ENCODE data around the gene PCDHGA3.
A peak's percentile ranks its signal among the peaks of the same experiment; 100 is the strongest.

PCDHGA3 gene

DNA sequence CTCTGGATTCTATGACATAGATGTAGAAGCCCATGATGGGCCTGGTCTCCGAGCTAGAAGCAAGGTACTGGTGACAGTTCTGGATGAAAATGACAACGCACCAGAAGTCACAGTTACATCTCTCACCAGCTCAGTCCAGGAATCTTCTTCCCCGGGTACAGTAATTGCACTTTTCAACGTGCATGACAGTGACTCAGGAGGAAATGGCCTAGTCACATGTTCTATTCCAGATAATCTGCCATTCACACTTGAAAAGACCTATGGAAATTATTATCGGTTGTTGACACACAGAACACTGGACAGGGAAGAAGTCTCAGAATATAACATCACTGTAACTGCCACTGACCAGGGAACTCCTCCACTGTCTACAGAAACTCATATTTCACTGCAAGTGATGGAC is 12.5 kb downstream of the PCDHGA3 start:
- Histone ChIP-seq H3K4me1 (ENCODE audit: control insufficient read depth, insufficient read depth, low read length) (no peaks in the 10 kb centered on the region), H3K36me3 (ENCODE audit: control insufficient read depth in 2 of 2, insufficient read depth in 1 of 2, low read length in 2 of 2) (no peaks in the 10 kb centered on the region), H3K27ac (ENCODE audit: extremely low read depth, low read depth, low read length) (no peak overlapping the region), H3K4me3 (ENCODE audit: low read depth, low read length) (no peak overlapping the region), H3K9me3 (ENCODE audit: control insufficient read depth, insufficient read depth, low read depth, low read length) (peaks cover 3% of the 10 kb centered on the region; the same call in 1 of the 2 replicates)
- ChIA-PET POLR2A (no interaction called here), CTCF (interaction anchor here (0.5 to 2.6 kb wide), 9 partner anchors 13 to 208 kb away, joined by 3 to 17 read pairs (median 5); partner anchors contain the start of gene PCDHGA2)
- TF ChIP-seq ZBTB44 (tag by site-specific recombination; IDR thresholded peaks at IDR 0.05), result no peak
- TF ChIP-seq ZBTB49 (tag by site-specific recombination; IDR thresholded peaks at IDR 0.05; ENCODE audit: low read depth), result no peak
- no peak for TF ChIP-seq GLIS1 (tag by site-specific recombination; IDR thresholded peaks at IDR 0.05)
- no peak for TF ChIP-seq ZNF19 (tag by site-specific recombination; IDR thresholded peaks at IDR 0.05; ENCODE audit: low read depth)

DNA sequence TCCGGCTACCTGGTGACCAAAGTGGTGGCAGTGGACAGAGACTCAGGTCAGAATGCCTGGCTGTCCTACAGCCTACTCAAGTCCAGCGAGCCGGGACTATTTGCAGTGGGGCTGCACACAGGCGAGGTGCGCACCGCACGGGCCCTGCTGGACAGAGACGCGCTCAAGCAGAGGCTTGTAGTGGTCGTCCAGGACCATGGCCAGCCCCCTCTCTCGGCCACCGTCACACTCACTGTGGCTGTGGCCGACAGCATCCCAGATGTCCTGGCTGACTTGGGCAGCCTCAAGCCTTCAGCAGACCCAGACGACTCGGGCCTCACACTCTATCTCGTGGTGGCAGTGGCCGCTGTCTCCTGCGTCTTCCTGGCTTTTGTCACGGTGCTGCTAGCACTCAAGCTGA is 13.3 kb downstream of the PCDHGA3 start:
- TF ChIP-seq, protein P1, sequence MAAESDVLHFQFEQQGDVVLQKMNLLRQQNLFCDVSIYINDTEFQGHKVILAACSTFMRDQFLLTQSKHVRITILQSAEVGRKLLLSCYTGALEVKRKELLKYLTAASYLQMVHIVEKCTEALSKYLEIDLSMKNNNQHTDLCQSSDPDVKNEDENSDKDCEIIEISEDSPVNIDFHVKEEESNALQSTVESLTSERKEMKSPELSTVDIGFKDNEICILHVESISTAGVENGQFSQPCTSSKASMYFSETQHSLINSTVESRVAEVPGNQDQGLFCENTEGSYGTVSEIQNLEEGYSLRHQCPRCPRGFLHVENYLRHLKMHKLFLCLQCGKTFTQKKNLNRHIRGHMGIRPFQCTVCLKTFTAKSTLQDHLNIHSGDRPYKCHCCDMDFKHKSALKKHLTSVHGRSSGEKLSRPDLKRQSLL (tag by site-specific recombination; IDR thresholded peaks at IDR 0.05), result no peak
- TF ChIP-seq, protein P2, sequence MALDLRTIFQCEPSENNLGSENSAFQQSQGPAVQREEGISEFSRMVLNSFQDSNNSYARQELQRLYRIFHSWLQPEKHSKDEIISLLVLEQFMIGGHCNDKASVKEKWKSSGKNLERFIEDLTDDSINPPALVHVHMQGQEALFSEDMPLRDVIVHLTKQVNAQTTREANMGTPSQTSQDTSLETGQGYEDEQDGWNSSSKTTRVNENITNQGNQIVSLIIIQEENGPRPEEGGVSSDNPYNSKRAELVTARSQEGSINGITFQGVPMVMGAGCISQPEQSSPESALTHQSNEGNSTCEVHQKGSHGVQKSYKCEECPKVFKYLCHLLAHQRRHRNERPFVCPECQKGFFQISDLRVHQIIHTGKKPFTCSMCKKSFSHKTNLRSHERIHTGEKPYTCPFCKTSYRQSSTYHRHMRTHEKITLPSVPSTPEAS (tag by site-specific recombination; IDR thresholded peaks at IDR 0.05), result no peak
- TF ChIP-seq REST (tag by site-specific recombination; IDR thresholded peaks at IDR 0.05), result peak; percentile 90
- Histone ChIP-seq H3K4me3 (ENCODE audit: low read depth, low read length) (no peak overlapping the region), H3K9me3 (ENCODE audit: control insufficient read depth, insufficient read depth, low read depth, low read length) (peaks cover 3% of the 10 kb centered on the region; the same call in 1 of the 2 replicates), H3K4me1 (ENCODE audit: control insufficient read depth, insufficient read depth, low read length) (no peaks in the 10 kb centered on the region), H3K36me3 (ENCODE audit: control insufficient read depth in 2 of 2, insufficient read depth in 1 of 2, low read length in 2 of 2) (no peaks in the 10 kb centered on the region), H3K27ac (ENCODE audit: extremely low read depth, low read depth, low read length) (no peak overlapping the region)
- ChIA-PET CTCF (interaction anchor here (0.8 to 2.2 kb wide), 3 partner anchors 15 to 722 kb away, joined by 3 to 5 read pairs (median 4); no protein-coding TSS in a partner anchor), POLR2A (no interaction called here)

DNA sequence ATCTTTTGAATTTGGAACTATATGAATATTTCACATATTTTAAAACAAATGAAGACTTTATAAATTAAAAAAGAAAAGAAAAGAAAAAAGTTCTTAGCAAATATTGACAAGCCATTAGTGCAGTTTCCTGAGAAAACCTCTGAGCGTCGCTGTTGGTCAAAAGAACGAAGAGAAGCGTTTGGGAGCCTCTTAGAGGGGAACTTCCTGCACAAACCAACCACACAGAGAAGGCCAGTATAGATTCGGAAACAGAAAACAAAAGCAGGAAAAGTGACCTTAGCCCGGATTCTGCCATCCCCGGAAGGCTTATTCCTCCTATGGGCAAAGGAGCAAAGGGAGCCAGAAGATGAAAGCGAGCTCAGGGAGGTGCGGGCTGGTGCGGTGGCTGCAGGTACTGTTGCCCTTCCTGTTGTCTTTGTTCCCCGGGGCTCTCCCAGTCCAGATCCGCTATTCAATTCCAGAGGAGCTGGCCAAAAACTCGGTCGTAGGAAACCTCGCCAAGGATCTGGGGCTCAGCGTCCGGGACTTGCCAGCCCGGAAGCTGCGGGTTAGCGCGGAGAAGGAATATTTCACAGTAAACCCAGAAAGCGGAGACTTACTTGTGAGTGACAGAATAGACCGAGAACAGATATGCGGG is 16.3 kb downstream of the PCDHGA3 start, which contains the start of gene PCDHGB2:
Gene PCDHGB2 (plus strand): TSS at position 205 of the 637 bp plus-strand sequence. CDS start 142 bp downstream, at position 347.
- Histone ChIP-seq H3K9me3 (ENCODE audit: control insufficient read depth, insufficient read depth, low read depth, low read length) (peaks cover 3% of the 10 kb centered on the region; the same call in 1 of the 2 replicates), H3K4me3 (ENCODE audit: low read depth, low read length) (no peak within 1 kb of the TSS), H3K36me3 (ENCODE audit: control insufficient read depth in 2 of 2, insufficient read depth in 1 of 2, low read length in 2 of 2) (no peaks in the 10 kb centered on the region), H3K27ac (ENCODE audit: extremely low read depth, low read depth, low read length) (no peak within 1 kb of the TSS), H3K4me1 (ENCODE audit: control insufficient read depth, insufficient read depth, low read length) (no peaks in the 10 kb centered on the region)
- ChIA-PET CTCF (interaction anchor here (0.6 to 2.6 kb wide), 5 partner anchors 10 to 828 kb away, joined by 3 to 12 read pairs (median 5); partner anchors contain the start of gene PCDHGB1), POLR2A (no interaction called here)
- TF ChIP-seq ZNF654 (tag by site-specific recombination; IDR thresholded peaks at IDR 0.05; ENCODE audit: low read depth), result peak; percentile 53
- no peak for TF ChIP-seq KLF9 (tag by site-specific recombination; IDR thresholded peaks at IDR 0.05; ENCODE audit: low read depth)

Measured in HEK293 (cell line).